ENCODE data around the gene MBP. TPM values are rescaled to one million over a fixed set of nuclear protein-coding genes. Genes with fewer than 3 reads are reported as not detected.
A peak's percentile ranks its signal among the peaks of the same experiment; 100 is the strongest.

Gene MBP
- total and polyA plus RNA-seq, 2 donors (not counting 1 experiment from before 2014, with no cell fraction given) = 2.3 to 3.6 TPM

DNA sequence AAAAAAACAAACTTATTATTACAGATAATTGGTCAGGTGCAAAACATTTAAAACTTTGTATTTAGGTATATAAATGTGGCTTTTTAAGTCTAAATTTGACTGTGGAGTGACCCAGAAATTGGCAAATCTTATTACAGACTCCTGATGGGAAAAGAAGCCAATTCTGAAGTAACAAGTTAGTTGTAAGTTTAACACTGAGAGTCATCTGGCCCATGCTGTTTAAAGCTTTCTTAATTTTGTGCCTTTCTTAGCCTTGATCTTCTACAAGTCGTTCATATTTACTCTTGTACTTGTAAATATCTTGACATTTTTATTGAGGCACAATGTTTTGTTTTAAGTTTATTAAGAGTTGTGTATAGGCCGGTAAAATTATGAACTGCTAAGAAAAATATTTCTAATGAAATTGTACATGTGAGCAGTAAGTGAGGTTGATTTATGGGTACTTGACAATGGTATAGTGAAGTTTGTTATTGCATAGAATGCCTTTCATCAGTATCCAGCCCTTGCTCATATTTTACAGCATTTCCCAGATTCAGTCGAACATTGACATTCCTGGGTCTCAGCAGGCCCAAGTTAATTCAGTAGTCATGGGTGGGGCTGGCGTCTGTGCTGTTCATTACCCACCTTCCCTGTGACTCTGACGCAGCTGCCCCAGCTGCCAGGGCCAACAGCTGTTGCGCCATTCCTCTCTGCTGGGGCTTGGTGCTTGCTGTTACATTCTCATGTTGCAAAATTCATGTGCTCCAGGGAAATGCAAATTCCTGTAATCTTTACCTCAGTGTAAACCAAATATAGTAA lies 188.8 kb downstream of the MBP start:
- DNase-seq (ENCODE audit: low read depth in 2 of 2) = peak in 1 of 2 donors; percentile 97
- Histone ChIP-seq H3K4me3 (replicated peaks in 1 of 4; ENCODE audit: control extremely low read depth in 1 of 4, insufficient read depth in 1 of 4, low read depth in 3 of 4, low read length in 4 of 4) (no peak overlapping the region), H3K27ac (ENCODE audit: insufficient read depth, low read length) (no peak overlapping the region), H3K27me3 (ENCODE audit: control insufficient read depth, insufficient read depth, low read length) (no peaks in the 10 kb centered on the region), H2AFZ (ENCODE audit: low read length) (no peak overlapping the region), H3K9me3 (ENCODE audit: control insufficient read depth, insufficient read depth, low read depth, low read length) (no peaks in the 10 kb centered on the region), H3K79me2 (ENCODE audit: control insufficient read depth, insufficient read depth, low read length) (no peaks in the 10 kb centered on the region), H3K4me1 (ENCODE audit: control insufficient read depth, extremely low read depth, insufficient read depth, low read length) (no peaks in the 10 kb centered on the region), H3K9ac (ENCODE audit: insufficient read depth, low read length) (no peak overlapping the region), H3K36me3 (ENCODE audit: control insufficient read depth, insufficient read depth, low read length) (peaks cover 3% of the 10 kb centered on the region), H4K20me1 (ENCODE audit: control insufficient read depth, extremely low read depth, insufficient read depth, low read length) (no peaks in the 10 kb centered on the region), H3K4me2 (ENCODE audit: extremely low read depth, insufficient read depth, low read length) (no peak overlapping the region)
- TF ChIP-seq EZH2 (IDR thresholded peaks at IDR 0.05; ENCODE audit: low read length, missing control alignments) = no peak
- TF ChIP-seq, protein P1, sequence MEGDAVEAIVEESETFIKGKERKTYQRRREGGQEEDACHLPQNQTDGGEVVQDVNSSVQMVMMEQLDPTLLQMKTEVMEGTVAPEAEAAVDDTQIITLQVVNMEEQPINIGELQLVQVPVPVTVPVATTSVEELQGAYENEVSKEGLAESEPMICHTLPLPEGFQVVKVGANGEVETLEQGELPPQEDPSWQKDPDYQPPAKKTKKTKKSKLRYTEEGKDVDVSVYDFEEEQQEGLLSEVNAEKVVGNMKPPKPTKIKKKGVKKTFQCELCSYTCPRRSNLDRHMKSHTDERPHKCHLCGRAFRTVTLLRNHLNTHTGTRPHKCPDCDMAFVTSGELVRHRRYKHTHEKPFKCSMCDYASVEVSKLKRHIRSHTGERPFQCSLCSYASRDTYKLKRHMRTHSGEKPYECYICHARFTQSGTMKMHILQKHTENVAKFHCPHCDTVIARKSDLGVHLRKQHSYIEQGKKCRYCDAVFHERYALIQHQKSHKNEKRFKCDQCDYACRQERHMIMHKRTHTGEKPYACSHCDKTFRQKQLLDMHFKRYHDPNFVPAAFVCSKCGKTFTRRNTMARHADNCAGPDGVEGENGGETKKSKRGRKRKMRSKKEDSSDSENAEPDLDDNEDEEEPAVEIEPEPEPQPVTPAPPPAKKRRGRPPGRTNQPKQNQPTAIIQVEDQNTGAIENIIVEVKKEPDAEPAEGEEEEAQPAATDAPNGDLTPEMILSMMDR (conservative IDR thresholded peaks at IDR 0.05 in 1 of 2, IDR thresholded peaks at IDR 0.05 in 1 of 2; ENCODE audit: low read depth in 1 of 2, low read length in 2 of 2) = no peak

- Histone ChIP-seq H3K36me3 (ENCODE audit: control insufficient read depth, insufficient read depth, low read length) (peaks cover 10% of the 10 kb centered on the region), H3K4me1 (ENCODE audit: control insufficient read depth, extremely low read depth, insufficient read depth, low read length) (no peaks in the 10 kb centered on the region), H3K9me3 (ENCODE audit: control insufficient read depth, insufficient read depth, low read depth, low read length) (no peaks in the 10 kb centered on the region), H3K27ac (ENCODE audit: insufficient read depth, low read length) (no peak overlapping the region), H3K27me3 (ENCODE audit: control insufficient read depth, insufficient read depth, low read length) (no peaks in the 10 kb centered on the region), H3K9ac (ENCODE audit: insufficient read depth, low read length) (no peak overlapping the region), H3K79me2 (ENCODE audit: control insufficient read depth, insufficient read depth, low read length) (no peaks in the 10 kb centered on the region), H3K4me2 (ENCODE audit: extremely low read depth, insufficient read depth, low read length) (no peak overlapping the region), H3K4me3 (replicated peaks in 1 of 4; ENCODE audit: control extremely low read depth in 1 of 4, insufficient read depth in 1 of 4, low read depth in 3 of 4, low read length in 4 of 4) (no peak overlapping the region), H2AFZ (ENCODE audit: low read length) (no peak overlapping the region), H4K20me1 (ENCODE audit: control insufficient read depth, extremely low read depth, insufficient read depth, low read length) (no peaks in the 10 kb centered on the region)
- DNase-seq (ENCODE audit: low read depth in 2 of 2) = no peak
- TF ChIP-seq EZH2 (IDR thresholded peaks at IDR 0.05; ENCODE audit: low read length, missing control alignments) = no peak
- TF ChIP-seq, protein P1 (conservative IDR thresholded peaks at IDR 0.05 in 1 of 2, IDR thresholded peaks at IDR 0.05 in 1 of 2; ENCODE audit: low read depth in 1 of 2, low read length in 2 of 2) = no peak
These were observed 191.3 kb downstream of the MBP start for GRCh38 chr18:76941284-76941683.

DNA sequence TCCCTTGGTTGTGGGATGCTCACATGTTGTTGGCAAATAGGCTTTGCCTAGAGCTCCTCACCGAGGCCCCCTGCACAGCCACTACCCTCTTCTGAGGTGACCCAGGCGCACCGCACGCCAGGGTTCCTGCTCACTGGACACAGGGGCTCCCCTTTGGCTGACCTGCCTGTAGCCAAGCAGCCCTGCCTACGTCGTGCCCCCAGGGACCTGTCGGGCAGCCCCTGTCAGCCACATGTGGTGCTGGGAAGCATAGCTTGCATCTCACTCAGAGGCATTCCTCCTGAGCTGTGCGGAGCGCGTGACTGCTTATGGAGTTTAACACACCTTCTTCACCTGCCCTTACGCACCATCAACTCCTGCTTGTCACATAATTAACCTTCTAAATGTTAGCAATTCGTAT lies 194.0 kb downstream of the MBP start:
- Histone ChIP-seq H3K4me2 (ENCODE audit: extremely low read depth, insufficient read depth, low read length) (no peak overlapping the region), H3K9me3 (ENCODE audit: control insufficient read depth, insufficient read depth, low read depth, low read length) (no peaks in the 10 kb centered on the region), H3K27ac (ENCODE audit: insufficient read depth, low read length) (no peak overlapping the region)

More for the DNA sequence above, 194.0 kb downstream of the MBP start:
- Histone ChIP-seq H3K9ac (ENCODE audit: insufficient read depth, low read length) (no peak overlapping the region), H3K4me3 (replicated peaks in 1 of 4; ENCODE audit: control extremely low read depth in 1 of 4, insufficient read depth in 1 of 4, low read depth in 3 of 4, low read length in 4 of 4) (no peak overlapping the region), H3K27me3 (ENCODE audit: control insufficient read depth, insufficient read depth, low read length) (no peaks in the 10 kb centered on the region), H2AFZ (ENCODE audit: low read length) (no peak overlapping the region), H3K36me3 (ENCODE audit: control insufficient read depth, insufficient read depth, low read length) (peaks cover 11% of the 10 kb centered on the region), H3K79me2 (ENCODE audit: control insufficient read depth, insufficient read depth, low read length) (no peaks in the 10 kb centered on the region), H3K4me1 (ENCODE audit: control insufficient read depth, extremely low read depth, insufficient read depth, low read length) (no peaks in the 10 kb centered on the region), H4K20me1 (ENCODE audit: control insufficient read depth, extremely low read depth, insufficient read depth, low read length) (no peaks in the 10 kb centered on the region)
- DNase-seq (ENCODE audit: low read depth in 2 of 2) = no peak
- TF ChIP-seq, protein P1 (conservative IDR thresholded peaks at IDR 0.05 in 1 of 2, IDR thresholded peaks at IDR 0.05 in 1 of 2; ENCODE audit: low read depth in 1 of 2, low read length in 2 of 2) = no peak
- TF ChIP-seq EZH2 (IDR thresholded peaks at IDR 0.05; ENCODE audit: low read length, missing control alignments) = no peak
